Urothelium cell line (cell line): ENCODE data around the gene GAB4.
"Not testable (repeated sequence)": the region's sequence is repeated elsewhere in the genome, so short reads cannot be mapped to it uniquely, and the experiment has no call there.

Experiments
- DNase-seq: peaks from one replicate; pipeline ENCODE4 v3.0.0; 2011; ENCODE audit warnings: low spot score, mixed read lengths
- FAIRE-seq: peaks from 2 replicates; lab custom pipeline; 2011; peaks lifted over from hg19 to GRCh38; lab: Jason Lieb, UNC

GAB4 gene

DNA sequence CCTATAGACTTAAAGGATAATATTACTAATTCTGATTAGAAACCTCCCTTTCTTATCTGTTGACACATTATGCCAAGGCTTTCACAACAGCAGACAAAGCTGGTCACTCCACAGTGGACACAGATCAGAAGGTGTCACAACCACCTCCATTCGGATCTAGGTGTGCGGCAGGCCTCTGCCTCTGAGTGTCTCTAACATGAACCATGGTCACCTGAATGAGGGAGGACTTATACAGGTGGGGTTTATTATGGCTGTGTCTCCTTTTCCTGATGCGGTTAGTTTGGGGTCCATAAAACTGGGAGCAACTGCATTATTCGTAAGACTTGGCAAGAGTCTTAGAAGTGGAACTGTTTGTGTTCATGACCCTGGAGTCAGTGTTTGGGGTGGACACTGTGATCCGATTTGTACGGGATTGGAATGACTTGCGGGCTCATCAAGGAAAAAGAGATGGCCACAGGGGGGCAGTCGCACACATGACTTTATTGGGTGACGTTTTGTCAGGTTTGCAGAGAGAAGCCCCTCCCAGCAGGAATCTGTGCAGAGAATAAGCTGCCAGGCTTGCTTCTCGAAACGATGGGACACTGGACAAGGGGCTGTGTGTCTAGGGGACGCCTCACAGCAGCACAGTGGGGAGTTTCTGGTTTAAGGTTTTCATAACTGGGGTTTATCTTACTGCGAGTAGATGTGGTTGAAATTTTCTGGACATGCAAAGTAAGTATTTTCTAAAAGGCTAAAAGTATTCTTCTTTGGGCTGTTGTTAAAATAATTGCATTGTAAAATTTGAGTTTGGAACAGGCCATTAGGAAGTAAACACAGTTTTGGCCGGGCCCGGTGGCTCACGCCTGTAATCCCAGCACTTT is 90.6 kb downstream of the GAB4 start:
- FAIRE-seq = no peak
- DNase-seq = peak; percentile 67

DNA sequence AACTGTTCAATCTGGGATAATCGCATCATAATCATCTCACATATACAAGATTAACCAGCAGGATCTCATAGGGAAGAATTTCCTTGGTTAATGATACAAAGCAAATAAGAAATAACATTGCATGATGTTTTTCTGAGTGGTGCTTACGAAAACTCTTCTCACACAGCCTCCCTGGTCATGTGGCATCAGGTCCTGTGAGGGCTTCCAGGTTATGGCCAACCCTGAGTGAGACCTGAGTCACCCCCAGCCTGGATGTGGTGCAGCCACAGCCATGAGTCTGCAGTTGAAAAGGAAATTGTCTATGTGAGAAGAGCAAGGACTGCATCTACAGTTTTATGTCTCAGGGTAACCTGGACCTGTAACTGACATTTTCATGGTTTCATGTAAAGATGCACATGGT is 92.3 kb downstream of the GAB4 start:
- DNase-seq = no peak
- FAIRE-seq = no peak

DNA sequence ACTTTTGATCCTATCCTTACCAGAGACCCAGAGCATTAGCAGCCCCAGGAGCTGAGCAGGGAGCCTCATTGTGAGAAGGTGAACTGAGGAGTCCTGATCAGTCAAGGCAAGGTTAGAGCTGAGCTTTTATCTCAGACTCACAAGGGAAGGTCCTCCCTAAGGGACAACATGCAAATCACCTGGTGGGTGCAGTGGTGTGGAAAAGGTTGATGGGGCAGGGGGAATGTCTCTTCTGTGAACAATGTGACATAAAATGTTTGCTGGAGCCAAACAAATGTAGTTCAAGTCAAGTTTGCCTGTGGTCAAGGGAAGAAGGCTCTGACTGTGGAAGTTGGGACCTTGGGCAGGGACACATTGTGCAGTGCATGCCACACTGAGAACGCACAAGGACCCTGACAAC is 93.1 kb downstream of the GAB4 start:
- DNase-seq, FAIRE-seq: not testable (repeated sequence)

GRCh38 chr22:16914006-16914405 is 94.0 kb downstream of the GAB4 start:
- FAIRE-seq = no peak
- no peak for DNase-seq

GRCh38 chr22:16912281-16912680 is 95.7 kb downstream of the GAB4 start:
- FAIRE-seq = no peak
- DNase-seq = no peak
